Common myeloid progenitor, CD34-positive (primary cell): Measurements from ENCODE around the gene EPB41L4B.

ENCODE experiments used
- CTCF ChIA-PET: fragments of 350-600 bp; sonication (Branson Sonifier 250); formaldehyde crosslinking; loops from one replicate; lab custom pipeline; 2021; ENCODE audit warnings: antibody characterized with exemption; lab: Charles Lee
- POLR2A ChIA-PET: fragments of 350-600 bp; sonication (Branson Sonifier 250); formaldehyde crosslinking; loops from one replicate; lab custom pipeline; 2021; ENCODE audit warnings: antibody characterized with exemption; lab: Charles Lee
- DNase-seq, 3 donors: peaks; one replicate each; pipeline versions ENCODE4 v3.0.0 to v3.0.0-alpha.2; 2013
- H3K27ac ChIP-seq, 2 experiments: 1 replicate in 1 of 2; 2 replicates in 1 of 2; pipeline ENCODE4 v1.7.0; 2013; ENCODE audit warnings: inconsistent platforms in 2 of 2, low read length in 2 of 2, mild to moderate bottlenecking in 2 of 2, low read depth in 1 of 2, moderate library complexity in 1 of 2; ENCODE audit not compliant: severe bottlenecking in 2 of 2, insufficient read depth in 1 of 2, poor library complexity in 1 of 2
- H3K27me3 ChIP-seq, 5 experiments: replicated peaks in 2 of 5; 1 replicate in 3 of 5; 2 replicates in 2 of 5; pipeline versions ENCODE4 v1.6.1 to v1.7.0; 2013; ENCODE audit warnings: low read length in 4 of 5, mild to moderate bottlenecking in 2 of 5, moderate library complexity in 2 of 5, inconsistent platforms in 1 of 5; ENCODE audit not compliant: insufficient read depth in 5 of 5, control insufficient read depth in 4 of 5
- H3K36me3 ChIP-seq, 4 experiments: 1 replicate in 2 of 4; 2 replicates in 2 of 4; pipeline versions ENCODE4 v1.6.1 to v1.7.0; 2013; ENCODE audit warnings: low read length in 3 of 4, control low read depth in 1 of 4, mild to moderate bottlenecking in 1 of 4; ENCODE audit not compliant: control insufficient read depth in 4 of 4, insufficient read depth in 4 of 4
- H3K4me1 ChIP-seq, 4 experiments: 1 replicate in 3 of 4; 2 replicates in 1 of 4; pipeline versions ENCODE4 v1.6.1 to v1.7.1; 2013; ENCODE audit warnings: low read length in 3 of 4, mild to moderate bottlenecking in 3 of 4, control low read depth in 1 of 4, inconsistent platforms in 1 of 4, moderate library complexity in 1 of 4; ENCODE audit not compliant: control insufficient read depth in 4 of 4, insufficient read depth in 4 of 4; ENCODE audit errors: control extremely low read depth in 1 of 4
- H3K4me3 ChIP-seq, 7 experiments: 1 replicate in 4 of 7; 2 replicates in 3 of 7; pipeline versions ENCODE4 v1.5.1 to v1.7.0; 2013; ENCODE audit warnings: mild to moderate bottlenecking in 7 of 7, low read length in 6 of 7, moderate library complexity in 6 of 7, inconsistent platforms in 2 of 7, low read depth in 2 of 7, control low read depth in 1 of 7; ENCODE audit not compliant: insufficient read depth in 4 of 7, control insufficient read depth in 1 of 7; ENCODE audit errors: extremely low read depth in 1 of 7
- H3K9me3 ChIP-seq, 5 experiments: 1 replicate in 4 of 5; 2 replicates in 1 of 5; pipeline versions ENCODE4 v1.6.1 to v1.7.1; 2013; ENCODE audit warnings: low read length in 4 of 5, mild to moderate bottlenecking in 2 of 5, inconsistent platforms in 1 of 5, low read depth in 1 of 5, moderate library complexity in 1 of 5; ENCODE audit not compliant: control insufficient read depth in 4 of 5, insufficient read depth in 2 of 5; ENCODE audit errors: control extremely low read depth in 1 of 5
- WGBS: methylation state at CpG from one replicate; pipeline ENCODE4 v1.1.5; 2013; ENCODE audit not compliant: insufficient coverage; 5-methylcytosine and 5-hydroxymethylcytosine counted together

The EPB41L4B gene

GRCh38 chr9:109172935-109173334, 147.9 kb downstream of the EPB41L4B start:
- WGBS: no CpG with 5 or more reads among the region's 1 CpG
- Histone ChIP-seq H3K27ac (no peak overlapping the region), H3K36me3 (no peaks in the 10 kb centered on the region), H3K27me3 (peaks cover 0 to 34% (median 14%) of the 10 kb centered on the region in 5 experiments), H3K9me3 (no peaks in the 10 kb centered on the region), H3K4me1 (no peaks in the 10 kb centered on the region), H3K4me3 (no peak overlapping the region)
- no peak for DNase-seq
- ChIA-PET POLR2A (no interaction called here), CTCF (interaction anchor here (1.3 to 2.0 kb wide), 3 partner anchors 11 to 26 kb away, joined by 3 to 8 read pairs (median 4); no protein-coding TSS in a partner anchor)

- Histone ChIP-seq H3K4me1 (peaks cover 0 to 3% (median under 1%) of the 10 kb centered on the region in 4 experiments), H3K27ac (no peak overlapping the region), H3K36me3 (no peaks in the 10 kb centered on the region), H3K4me3 (no peak overlapping the region), H3K27me3 (peaks cover 6 to 43% (median 19%) of the 10 kb centered on the region in 5 experiments), H3K9me3 (no peaks in the 10 kb centered on the region)
- DNase-seq: no peak
- WGBS: 79% methylated on average over 3 of the region's 3 CpGs
- CTCF ChIA-PET: no interaction called here
- POLR2A ChIA-PET: no interaction called here
Observed at GRCh38 chr9:109171926-109172325, 148.9 kb downstream of the EPB41L4B start.

- ChIA-PET CTCF (interaction anchor here (0.6 to 1.3 kb wide), 2 partner anchors 13 to 18 kb away, joined by 3 to 4 read pairs; no protein-coding TSS in a partner anchor), POLR2A (no interaction called here)
- peaks cover 0 to 5% (median 1%) of the 10 kb centered on the region in 4 experiments for H3K4me1 ChIP-seq
- no peak overlapping the region for H3K27ac ChIP-seq
- no peaks in the 10 kb centered on the region for H3K36me3 ChIP-seq
- H3K9me3 ChIP-seq: peaks cover 0 to 16% (median 9%) of the 10 kb centered on the region in 5 experiments
- peaks cover 6 to 70% (median 31%) of the 10 kb centered on the region in 5 experiments for H3K27me3 ChIP-seq
- DNase-seq: no peak
- no peak overlapping the region for H3K4me3 ChIP-seq
Observed at GRCh38 chr9:109168170-109168569, 152.7 kb downstream of the EPB41L4B start.

- Histone ChIP-seq H3K27ac (no peak overlapping the region), H3K4me3 (no peak overlapping the region), H3K4me1 (peaks cover 0 to 5% (median 1%) of the 10 kb centered on the region in 4 experiments), H3K36me3 (no peaks in the 10 kb centered on the region), H3K27me3 (peaks cover 6 to 75% (median 31%) of the 10 kb centered on the region in 5 experiments), H3K9me3 (peaks cover 0 to 16% (median 9%) of the 10 kb centered on the region in 5 experiments)
- 100% methylated on average over 4 of the region's 5 CpGs for WGBS
- ChIA-PET POLR2A (no interaction called here), CTCF (interaction anchor here (0.6 to 1.3 kb wide), 2 partner anchors 14 to 19 kb away, joined by 3 to 4 read pairs; no protein-coding TSS in a partner anchor)
- DNase-seq: no peak
Observed at GRCh38 chr9:109167716-109168115, 153.1 kb downstream of the EPB41L4B start.

GRCh38 chr9:109166771-109167601, 153.9 kb downstream of the EPB41L4B start, which contains the start of gene FRRS1L:
TSS of gene FRRS1L (minus strand) at chr9:109167249. CDS start at chr9:109167138, 111 bp downstream.
- Histone ChIP-seq H3K27me3 (peaks cover 6 to 69% (median 30%) of the 10 kb centered on the region in 5 experiments), H3K4me1 (peaks cover 0 to 5% (median 1%) of the 10 kb centered on the region in 4 experiments), H3K4me3 (peak within 1 kb of the TSS in 2 of 7 experiments; percentile 32 to 52), H3K9me3 (peaks cover 0 to 16% (median 9%) of the 10 kb centered on the region in 5 experiments), H3K36me3 (no peaks in the 10 kb centered on the region), H3K27ac (no peak within 1 kb of the TSS)
- ChIA-PET CTCF (interaction anchor here (1.3 kb wide), 1 partner anchor 19 kb away, joined by 4 read pairs; no protein-coding TSS in a partner anchor), POLR2A (no interaction called here)
- 11% methylated on average over 50 of the region's 86 CpGs for WGBS
- peak in 1 of 3 donors; percentile 13 for DNase-seq

- H3K9me3 ChIP-seq: peaks cover 0 to 16% (median 9%) of the 10 kb centered on the region in 5 experiments
- CTCF ChIA-PET: interaction anchor here (1.5 kb wide), 1 partner anchor 12 kb away, joined by 3 read pairs; no protein-coding TSS in a partner anchor
- 93% methylated on average over 13 of the region's 16 CpGs for WGBS
Observed at GRCh38 chr9:109166171-109166770, 154.6 kb downstream of the EPB41L4B start.

More at GRCh38 chr9:109166171-109166770, 154.6 kb downstream of the EPB41L4B start:
- DNase-seq: no peak
- Histone ChIP-seq H3K36me3 (no peaks in the 10 kb centered on the region), H3K4me3 (no peak overlapping the region), H3K27me3 (peaks cover 6 to 64% (median 25%) of the 10 kb centered on the region in 5 experiments), H3K4me1 (peaks cover 0 to 5% (median 1%) of the 10 kb centered on the region in 4 experiments), H3K27ac (no peak overlapping the region)
- POLR2A ChIA-PET: no interaction called here
